Measurements from ENCODE around the gene OR6X1. TPM values are rescaled to one million over a fixed set of nuclear protein-coding genes. Genes with fewer than 3 reads are reported as not detected.

The OR6X1 gene
- total RNA-seq, 1 experiment from 2014 or later, result not detected

GRCh38 chr11:123796226-123796625 lies 41.9 kb upstream of the OR6X1 start:
- no TSS peak for BruUV-seq (replicated peaks)
- Histone ChIP-seq H3K27me3 (ENCODE audit: control insufficient read depth, insufficient read depth, low read length) (no peaks in the 10 kb centered on the region), H3K9me3 (ENCODE audit: control insufficient read depth, insufficient read depth, low read depth, low read length) (peaks cover 12% of the 10 kb centered on the region; the same call in 1 of the 2 replicates), H3K4me3 (ENCODE audit: low read depth in 2 of 2, low read length in 2 of 2) (no peak overlapping the region), H3K27ac (ENCODE audit: low read length) (no peak overlapping the region), H3K36me3 (ENCODE audit: control insufficient read depth, insufficient read depth, low read length) (no peaks in the 10 kb centered on the region), H3K4me1 (ENCODE audit: control insufficient read depth, insufficient read depth, low read length) (no peaks in the 10 kb centered on the region)
- TF ChIP-seq TCF7L2 (IDR thresholded peaks at IDR 0.05; ENCODE audit: low read depth, low read length), result no peak
- no peak for TF ChIP-seq POLR2AphosphoS5 (IDR thresholded peaks at IDR 0.05; ENCODE audit: low read depth, low read length)
- no peak for TF ChIP-seq CTCF (IDR thresholded peaks at IDR 0.05)
- TF ChIP-seq, protein P1, sequence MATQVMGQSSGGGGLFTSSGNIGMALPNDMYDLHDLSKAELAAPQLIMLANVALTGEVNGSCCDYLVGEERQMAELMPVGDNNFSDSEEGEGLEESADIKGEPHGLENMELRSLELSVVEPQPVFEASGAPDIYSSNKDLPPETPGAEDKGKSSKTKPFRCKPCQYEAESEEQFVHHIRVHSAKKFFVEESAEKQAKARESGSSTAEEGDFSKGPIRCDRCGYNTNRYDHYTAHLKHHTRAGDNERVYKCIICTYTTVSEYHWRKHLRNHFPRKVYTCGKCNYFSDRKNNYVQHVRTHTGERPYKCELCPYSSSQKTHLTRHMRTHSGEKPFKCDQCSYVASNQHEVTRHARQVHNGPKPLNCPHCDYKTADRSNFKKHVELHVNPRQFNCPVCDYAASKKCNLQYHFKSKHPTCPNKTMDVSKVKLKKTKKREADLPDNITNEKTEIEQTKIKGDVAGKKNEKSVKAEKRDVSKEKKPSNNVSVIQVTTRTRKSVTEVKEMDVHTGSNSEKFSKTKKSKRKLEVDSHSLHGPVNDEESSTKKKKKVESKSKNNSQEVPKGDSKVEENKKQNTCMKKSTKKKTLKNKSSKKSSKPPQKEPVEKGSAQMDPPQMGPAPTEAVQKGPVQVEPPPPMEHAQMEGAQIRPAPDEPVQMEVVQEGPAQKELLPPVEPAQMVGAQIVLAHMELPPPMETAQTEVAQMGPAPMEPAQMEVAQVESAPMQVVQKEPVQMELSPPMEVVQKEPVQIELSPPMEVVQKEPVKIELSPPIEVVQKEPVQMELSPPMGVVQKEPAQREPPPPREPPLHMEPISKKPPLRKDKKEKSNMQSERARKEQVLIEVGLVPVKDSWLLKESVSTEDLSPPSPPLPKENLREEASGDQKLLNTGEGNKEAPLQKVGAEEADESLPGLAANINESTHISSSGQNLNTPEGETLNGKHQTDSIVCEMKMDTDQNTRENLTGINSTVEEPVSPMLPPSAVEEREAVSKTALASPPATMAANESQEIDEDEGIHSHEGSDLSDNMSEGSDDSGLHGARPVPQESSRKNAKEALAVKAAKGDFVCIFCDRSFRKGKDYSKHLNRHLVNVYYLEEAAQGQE (IDR thresholded peaks at IDR 0.05; ENCODE audit: insufficient read depth in 1 of 2, low read depth in 2 of 2, low read length in 1 of 2), result no peak
- no peak for TF ChIP-seq SIN3A (IDR thresholded peaks at IDR 0.05; ENCODE audit: borderline replicate concordance, insufficient read depth, low read depth, low read length)
- ATAC-seq (no peak), DNase-seq (ENCODE audit: low read depth, low spot score) (no peak)
- POLR2A ChIA-PET, result no interaction called here
- intact Hi-C loops (cut with micrococcal nuclease; ENCODE audit: unreplicated experiment), result no loop called here
- in situ Hi-C loops (cut with HindIII; ENCODE audit: low pct_unique_long_range_greater_than_20kb, low sequenced_read_pairs), result no loop called here
- CTCF ChIA-PET, result no interaction called here

DNA sequence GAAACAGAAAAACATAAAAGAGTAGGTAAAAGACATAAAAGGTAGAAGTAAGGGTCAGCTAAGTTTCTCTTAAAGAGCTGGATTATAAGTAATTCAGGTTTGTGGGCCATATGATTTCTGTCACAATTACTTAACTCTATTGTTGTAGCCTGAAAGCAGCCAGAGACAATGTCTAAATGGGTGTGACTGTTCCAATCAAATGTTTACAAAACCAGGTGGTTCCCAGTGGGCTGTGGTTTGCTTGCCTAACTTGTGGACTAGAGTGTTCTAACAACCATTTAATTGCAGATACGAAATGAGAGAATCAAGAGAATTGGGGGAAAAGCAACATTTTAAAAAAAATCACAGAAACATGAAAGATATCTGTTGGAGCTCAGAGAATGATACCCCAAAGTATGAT lies 29.2 kb upstream of the OR6X1 start:
- Histone ChIP-seq H3K9me3 (ENCODE audit: control insufficient read depth, insufficient read depth, low read depth, low read length) (no peaks in the 10 kb centered on the region), H3K36me3 (ENCODE audit: control insufficient read depth, insufficient read depth, low read length) (no peaks in the 10 kb centered on the region), H3K4me3 (ENCODE audit: low read depth in 2 of 2, low read length in 2 of 2) (no peak overlapping the region), H3K27ac (ENCODE audit: low read length) (no peak overlapping the region), H3K27me3 (ENCODE audit: control insufficient read depth, insufficient read depth, low read length) (no peaks in the 10 kb centered on the region), H3K4me1 (ENCODE audit: control insufficient read depth, insufficient read depth, low read length) (no peaks in the 10 kb centered on the region)
- ATAC-seq (no peak), DNase-seq (ENCODE audit: low read depth, low spot score) (no peak)
- intact Hi-C loops (cut with micrococcal nuclease; ENCODE audit: unreplicated experiment), result no loop called here
- CTCF ChIA-PET, result no interaction called here
- BruUV-seq (replicated peaks), result no TSS peak
- in situ Hi-C loops (cut with HindIII; ENCODE audit: low pct_unique_long_range_greater_than_20kb, low sequenced_read_pairs), result no loop called here
- POLR2A ChIA-PET, result no interaction called here
- no peak for TF ChIP-seq CTCF (IDR thresholded peaks at IDR 0.05)
- TF ChIP-seq TCF7L2 (IDR thresholded peaks at IDR 0.05; ENCODE audit: low read depth, low read length), result no peak
- no peak for TF ChIP-seq SIN3A (IDR thresholded peaks at IDR 0.05; ENCODE audit: borderline replicate concordance, insufficient read depth, low read depth, low read length)
- no peak for TF ChIP-seq POLR2AphosphoS5 (IDR thresholded peaks at IDR 0.05; ENCODE audit: low read depth, low read length)

Data from Panc1 (cell line).